Activated CD8-positive, alpha-beta memory T cell treated with anti-CD3 and anti-CD28 coated beads for 4 hours (primary cell): Measurements from ENCODE around the gene DYNC1H1.
A peak's percentile ranks its signal among the peaks of the same experiment; 100 is the strongest.

Source experiments
- DNase-seq, 2 donors: peaks; one replicate each; pipeline ENCODE4 v3.0.0-alpha.2; 2020; ENCODE audit warnings: low read depth in 2 of 2

The DYNC1H1 gene

DNA sequence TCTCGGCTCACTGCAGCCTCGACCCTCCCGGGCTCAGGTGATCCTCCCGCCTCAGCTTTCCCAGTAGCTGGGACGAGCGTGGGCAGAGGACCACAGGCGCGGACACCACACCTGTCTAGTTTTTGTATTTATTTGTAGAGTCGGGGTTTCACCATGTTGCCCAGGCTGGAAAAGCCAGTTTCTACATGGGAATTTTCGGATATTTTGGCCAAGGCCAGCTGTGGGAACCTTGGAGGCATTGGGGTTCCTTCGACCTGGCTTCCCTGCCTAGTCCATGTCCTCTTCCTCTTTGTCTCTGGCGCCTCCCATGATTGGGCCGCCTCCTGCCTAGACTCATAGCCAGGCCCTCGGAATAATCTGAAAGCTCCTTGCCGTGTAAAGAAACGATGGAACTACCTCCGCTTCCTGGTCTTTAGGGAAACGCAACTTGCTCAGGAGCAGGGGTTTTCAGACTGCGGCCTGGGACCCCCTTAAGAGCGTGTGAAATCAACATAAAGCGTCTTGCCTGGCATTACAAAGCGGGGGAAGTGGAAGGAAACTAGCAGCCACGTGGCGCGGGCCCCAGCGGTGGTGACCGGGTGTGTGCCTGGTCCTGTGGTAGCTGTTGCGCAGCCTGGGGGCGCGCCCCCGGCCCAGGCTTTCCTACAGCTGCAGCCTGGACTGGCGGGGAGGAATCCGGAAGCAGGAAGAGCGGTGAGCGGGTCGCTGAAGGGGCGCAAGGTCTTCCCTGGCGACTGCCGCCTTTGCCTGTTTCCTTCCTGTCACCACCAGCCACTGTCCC, 123.8 kb downstream of the DYNC1H1 start:
- DNase-seq = peak; percentile 50 to 52

DNA sequence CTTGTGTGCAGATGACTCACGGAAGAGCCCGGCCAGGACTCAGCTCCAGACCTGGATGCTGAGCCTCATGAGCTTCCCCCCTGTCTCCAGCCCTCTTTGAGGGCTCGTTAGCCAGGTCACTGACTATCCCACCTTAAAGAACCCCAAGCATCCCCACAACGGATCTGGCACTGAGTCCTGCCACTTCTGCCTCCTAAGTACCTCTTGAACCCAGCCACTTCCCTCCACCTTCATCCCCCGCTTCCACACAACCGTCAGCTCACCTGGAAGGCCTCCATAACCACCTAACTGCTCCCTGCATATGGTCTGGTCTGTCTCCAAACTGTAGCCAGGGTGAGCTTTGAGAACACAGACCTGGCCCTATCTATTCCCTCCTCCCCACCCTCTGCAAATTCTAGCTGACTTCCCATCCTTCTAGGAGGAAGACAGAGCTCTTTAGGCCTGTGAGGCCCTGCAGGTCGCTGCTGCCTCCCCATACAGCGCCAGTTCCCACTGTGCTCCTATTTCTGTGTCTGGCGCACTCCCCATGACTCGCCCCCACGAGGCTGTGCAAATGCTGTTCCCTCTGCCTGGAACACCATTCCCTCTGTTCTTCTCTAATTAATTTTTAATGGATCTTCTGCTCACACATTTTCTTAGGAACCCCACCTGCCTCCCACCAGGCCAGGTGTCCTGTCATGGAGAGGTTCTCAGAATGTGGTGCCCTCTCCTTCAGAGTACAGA, 125.4 kb downstream of the DYNC1H1 start:
- no peak for DNase-seq

DNA sequence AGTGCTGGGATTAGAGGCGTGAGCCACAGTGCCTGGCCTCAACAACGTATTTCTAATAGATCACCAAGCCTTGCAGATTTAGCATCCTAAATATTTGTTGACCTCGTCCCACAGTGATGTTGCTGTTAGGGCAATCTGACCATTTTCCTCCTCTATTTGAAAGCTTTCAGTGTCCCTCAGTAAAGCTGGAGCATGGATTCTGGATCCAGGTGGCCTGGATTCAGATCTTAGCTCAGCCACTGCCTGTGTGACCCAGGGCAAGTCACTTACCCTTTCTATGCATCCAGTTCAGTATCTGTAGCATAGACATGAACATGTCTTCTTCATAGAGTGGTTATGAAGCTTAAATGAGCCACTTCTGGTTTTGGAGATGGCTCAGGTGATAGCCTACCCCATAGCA, 126.3 kb downstream of the DYNC1H1 start:
- no peak for DNase-seq

DNA sequence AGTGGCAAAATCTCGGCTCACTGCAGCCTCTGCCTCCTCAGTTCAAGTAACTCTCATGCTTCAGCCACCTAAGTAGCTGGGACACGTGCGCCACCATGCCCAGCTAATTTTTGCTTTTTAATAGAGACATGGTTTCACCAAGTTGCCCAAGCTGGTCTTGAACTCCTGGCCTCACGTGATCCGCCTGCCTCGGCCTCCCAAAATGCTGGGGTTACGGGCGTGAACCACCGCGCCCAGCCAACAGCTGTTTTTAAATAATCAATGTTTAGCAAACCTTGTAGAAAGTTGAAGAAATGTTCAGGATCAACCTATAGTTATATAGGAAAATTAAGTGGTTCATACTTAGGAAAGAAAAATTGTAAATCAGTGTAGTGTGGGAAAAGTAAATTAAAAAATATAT, 128.4 kb downstream of the DYNC1H1 start:
- no peak for DNase-seq

DNA sequence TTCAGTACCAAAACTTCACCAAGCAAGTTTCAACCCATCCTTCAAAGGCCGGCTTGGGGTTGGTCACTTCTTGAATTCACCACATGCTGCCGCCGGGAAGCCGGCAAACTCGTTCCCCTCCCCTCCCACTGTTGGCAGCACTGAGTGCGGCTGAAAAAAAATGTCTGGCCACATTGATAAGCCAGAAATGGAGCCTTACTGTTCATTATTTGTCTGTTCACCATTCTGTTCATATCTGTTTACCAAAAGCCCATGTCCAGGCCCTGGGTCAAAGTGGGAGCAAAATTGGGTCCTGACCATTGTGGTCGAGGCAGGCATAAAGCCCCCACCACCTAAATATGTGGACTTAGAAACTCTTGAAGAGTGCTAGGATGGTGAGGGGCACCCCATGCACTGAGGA, 129.7 kb downstream of the DYNC1H1 start:
- DNase-seq = no peak

DNA sequence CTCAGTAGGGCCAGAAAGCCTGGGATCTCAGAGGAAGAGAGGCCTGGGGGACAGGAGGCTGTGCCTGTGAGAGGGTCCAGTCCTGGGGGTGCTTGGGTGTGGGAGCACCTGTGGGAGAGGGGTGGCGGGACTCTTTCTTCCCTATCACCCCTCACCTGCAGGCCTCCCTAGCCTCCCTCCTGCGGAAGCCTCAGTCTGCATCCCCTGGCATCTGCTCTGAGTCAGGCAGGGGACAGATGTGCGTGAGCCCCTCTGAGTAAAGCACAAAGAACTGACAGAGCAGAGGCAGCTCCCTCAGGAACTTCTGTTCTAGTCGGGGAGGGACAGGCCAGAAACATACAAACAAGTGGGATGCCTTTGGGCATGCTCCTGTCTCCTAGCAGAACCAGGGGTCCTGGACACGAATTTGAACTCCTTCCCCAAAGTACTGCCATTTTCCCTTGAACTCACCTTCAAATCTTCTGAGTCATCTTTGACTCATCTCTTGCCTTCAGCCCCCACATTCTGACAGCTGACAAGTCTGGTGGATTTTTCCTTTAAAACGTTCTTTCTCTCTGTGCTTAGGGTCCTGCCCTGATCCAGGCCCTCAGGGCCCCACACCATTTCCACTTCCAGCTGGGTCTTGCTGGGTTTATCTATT, 131.0 kb downstream of the DYNC1H1 start:
- no peak for DNase-seq

DNA sequence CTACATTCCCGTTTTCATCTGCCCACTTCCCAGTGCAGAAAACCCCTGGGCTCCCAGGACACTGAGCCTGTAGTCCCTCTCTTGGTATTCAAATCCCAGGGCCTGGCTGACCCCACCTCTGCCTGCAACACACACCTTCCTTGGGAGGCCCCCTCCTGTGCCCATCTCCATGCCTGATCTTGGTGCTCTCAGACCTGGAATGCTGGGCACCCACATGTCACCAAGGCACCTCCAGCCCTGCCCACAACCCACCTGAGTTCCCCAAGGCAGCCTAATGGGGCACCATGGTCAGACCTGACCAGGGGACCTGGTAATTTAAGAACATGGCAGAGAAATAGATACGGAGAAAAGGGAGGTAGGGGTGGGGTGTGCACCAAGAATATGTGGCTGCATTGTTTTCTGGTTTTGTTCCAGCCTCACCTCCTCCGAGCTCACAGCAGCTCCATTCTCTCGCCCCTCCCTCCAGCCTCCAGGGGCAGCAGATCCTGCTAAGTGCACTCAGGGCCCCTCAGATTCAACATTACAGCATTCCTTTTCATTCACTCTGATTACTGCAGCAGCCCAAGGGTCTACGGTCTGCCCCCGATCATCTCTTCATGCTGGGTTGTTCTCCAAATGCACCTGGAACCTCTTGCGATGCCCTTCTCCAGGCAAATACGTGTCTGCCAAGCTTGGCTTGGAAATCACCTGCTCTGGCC, 131.6 kb downstream of the DYNC1H1 start:
- no peak for DNase-seq

DNA sequence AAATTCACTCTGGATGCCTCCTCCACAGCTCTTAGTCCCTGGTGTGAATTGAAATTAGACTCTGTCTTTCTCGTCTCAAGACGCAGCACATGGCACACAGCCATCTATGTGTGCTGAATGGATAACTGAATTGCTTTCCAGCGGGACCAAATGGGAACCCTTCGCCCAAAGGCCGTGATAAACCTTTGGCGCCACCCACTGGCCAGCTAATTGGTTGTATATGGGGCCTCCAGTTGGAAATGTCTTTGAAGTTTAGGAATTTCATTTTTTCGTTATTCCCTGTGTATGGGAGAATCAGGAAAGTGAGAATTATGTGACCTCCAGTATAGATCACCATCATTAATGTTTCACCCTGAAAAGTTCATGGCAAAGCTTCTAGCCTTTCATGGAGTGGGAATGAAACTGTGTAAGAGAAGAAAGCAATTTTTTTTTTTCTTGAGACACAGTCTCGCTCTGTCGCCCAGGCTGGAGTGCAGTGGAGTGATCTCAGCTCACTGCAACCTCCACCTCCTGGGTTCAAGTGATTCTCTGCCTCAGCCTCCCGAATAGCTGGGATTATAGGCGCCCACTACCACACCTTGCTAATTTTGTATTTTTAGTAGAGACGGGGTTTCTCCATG, 132.3 kb downstream of the DYNC1H1 start:
- peak; percentile 48 to 57 for DNase-seq

DNA sequence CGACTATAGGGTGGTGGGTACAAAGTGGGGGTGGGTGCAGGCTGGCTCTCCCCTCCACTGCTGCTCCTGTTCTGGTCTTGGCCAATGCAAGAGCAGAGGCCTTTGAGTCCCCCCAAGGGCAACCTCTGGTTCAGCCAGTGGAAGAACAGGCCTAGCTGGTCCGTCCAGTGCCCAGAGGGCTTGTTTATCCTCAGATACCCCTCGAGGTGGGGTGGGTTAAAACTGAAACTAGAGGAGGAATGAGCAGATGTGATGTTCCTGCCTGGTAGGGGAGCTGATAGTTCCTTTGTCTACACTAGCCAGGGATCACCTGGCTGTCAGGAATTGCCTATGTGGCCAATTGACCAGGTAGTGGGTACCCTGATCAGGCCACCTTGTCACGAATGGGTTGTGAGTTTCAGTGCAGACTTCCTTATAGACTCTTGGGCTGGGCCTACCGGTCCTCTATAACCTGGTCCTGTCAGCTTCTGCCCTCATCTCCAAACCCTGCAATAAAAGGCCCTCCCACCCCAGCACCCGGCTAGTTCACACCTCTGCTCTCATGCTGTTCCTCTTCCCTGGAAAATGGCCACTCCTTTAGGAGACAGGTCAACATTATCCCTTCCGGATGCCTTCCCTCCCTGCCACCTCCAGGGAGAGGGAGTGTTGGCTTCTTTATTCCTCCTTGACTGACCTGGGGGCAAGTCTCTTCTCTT, 133.2 kb downstream of the DYNC1H1 start:
- DNase-seq = no peak

DNA sequence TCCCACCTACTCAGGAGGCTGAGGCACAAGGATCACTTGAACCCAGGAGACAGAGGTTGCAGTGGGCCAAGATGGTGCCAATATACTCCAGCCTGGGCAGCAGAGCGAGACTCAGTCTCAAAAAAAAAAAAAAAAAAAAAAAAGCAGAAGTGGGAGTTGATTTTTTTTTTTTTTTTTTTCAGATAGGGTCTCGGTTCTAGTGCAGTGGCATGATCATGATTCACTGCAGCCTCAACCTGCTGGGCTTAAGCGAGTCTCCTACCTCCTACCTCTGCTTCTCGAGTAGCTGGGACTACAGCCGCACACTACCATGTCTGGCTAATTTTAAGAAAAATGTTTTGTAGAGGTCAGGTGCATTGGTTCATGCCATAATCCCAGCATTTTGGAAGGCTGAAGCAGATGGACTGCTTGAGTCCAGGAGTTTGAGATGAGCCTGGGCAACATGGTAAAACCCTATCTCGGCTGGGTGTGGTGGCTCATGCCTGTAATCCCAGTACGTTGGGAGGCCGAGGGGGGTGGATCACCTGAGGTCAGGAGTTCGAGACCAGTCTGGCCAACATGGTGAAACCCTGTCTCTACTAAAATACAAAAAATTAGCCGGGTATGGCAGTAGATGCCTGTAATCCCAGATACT, 138.8 kb downstream of the DYNC1H1 start:
- no peak for DNase-seq

DNA sequence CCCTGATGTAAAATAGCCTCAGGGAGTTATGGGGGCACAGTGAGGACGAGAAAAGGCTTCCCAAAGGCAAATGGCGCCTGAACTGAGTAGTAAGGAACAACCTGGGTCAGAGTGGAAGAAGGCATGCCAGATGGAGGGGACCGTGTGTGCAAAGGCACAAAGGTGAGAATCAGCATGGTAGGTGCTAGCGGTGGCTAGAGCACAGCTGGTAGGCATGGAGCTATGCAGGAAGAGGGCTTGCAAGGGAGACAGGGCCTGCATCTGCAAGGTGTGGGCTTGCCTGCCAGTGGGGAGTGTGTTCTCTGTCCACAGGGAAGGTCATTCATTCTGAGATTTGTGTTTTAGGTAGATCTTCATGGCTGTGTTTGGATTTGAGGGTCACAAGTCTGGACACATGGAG, 141.0 kb downstream of the DYNC1H1 start:
- DNase-seq = no peak
